Smooth muscle cell of the coronary artery (primary cell): ENCODE measurements around the gene DGCR2. TPM values are rescaled to one million over a fixed set of nuclear protein-coding genes. Genes with fewer than 3 reads are reported as not detected.

Source experiments
- total RNA-seq: library from RNA; depleted of rRNA; stranded (reverse); fragments of >200 nt; gene quantifications from 2 replicates; pipeline ENCODE4 v1.2.3, GENCODE V29; 2014; ENCODE audit warnings: low replicate concordance

The DGCR2 gene
- total RNA-seq = 33.1 and 81.6 TPM in 2 replicates

GRCh38 chr22:19122143-19122751 lies at the start of gene DGCR2:
Gene DGCR2 (minus strand): TSS chr22:19122412. CDS start chr22:19122206, 206 bp downstream.

GRCh38 chr22:19149991-19150390 lies 27.8 kb upstream of the DGCR2 start, which contains the start of gene GSC2:
Gene GSC2 (minus strand): TSS chr22:19150292. CDS start chr22:19150283, 9 bp downstream.

GRCh38 chr22:19130959-19131684 lies 8.9 kb upstream of the DGCR2 start, which contains the start of gene TSSK2:
Gene TSSK2 (plus strand): TSS chr22:19131308. CDS start chr22:19131400, 92 bp downstream.

Other genes with a start within 250 kb of the DGCR2 start
- 0.53 and 1.3 TPM in 2 replicates for gene DGCR6, start 216.1 kb downstream of the DGCR2 start, total RNA-seq
- gene PRODH, start 186.1 kb downstream of the DGCR2 start, total RNA-seq = 0.08 and 0.59 TPM in 2 replicates
- under 0.01 TPM in 1 of 2 replicates, not detected in the other for gene TSSK2, start 8.9 kb upstream of the DGCR2 start, total RNA-seq
- 4.6 and 7.1 TPM in 2 replicates for gene ESS2, start 22.2 kb upstream of the DGCR2 start, total RNA-seq
- gene GSC2, start 27.9 kb upstream of the DGCR2 start, total RNA-seq = not detected in 2 replicates
- 58.3 and 127 TPM in 2 replicates for gene SLC25A1, start 56.3 kb upstream of the DGCR2 start, total RNA-seq
- gene CLTCL1, start 169.3 kb upstream of the DGCR2 start, total RNA-seq = 12.0 and 13.1 TPM in 2 replicates